HFFc6 (cell line): Measurements from ENCODE around the gene GLO1. TPM values are rescaled to one million over a fixed set of nuclear protein-coding genes. Genes with fewer than 3 reads are reported as not detected.

Source experiments
- DNase-seq: peaks from one replicate; pipeline ENCODE4 v3.0.0-alpha.2; 2018
- H3K27ac Mint-ChIP-seq: 2 replicates; pipeline ENCODE4 v1.8.0; 2020; ENCODE audit warnings: mild to moderate bottlenecking, mixed read lengths
- H3K27me3 Mint-ChIP-seq: 2 replicates; pipeline ENCODE4 v1.8.0; 2021; ENCODE audit warnings: mild to moderate bottlenecking, moderate library complexity, mixed read lengths; ENCODE audit not compliant: insufficient read depth
- H3K36me3 Mint-ChIP-seq: 2 replicates; pipeline ENCODE4 v1.8.0; 2021; ENCODE audit warnings: low read depth, mixed read lengths
- H3K4me1 Mint-ChIP-seq: 2 replicates; pipeline ENCODE4 v1.8.0; 2020; ENCODE audit warnings: low read depth, mixed read lengths
- H3K4me3 Mint-ChIP-seq: 2 replicates; pipeline ENCODE4 v1.8.0; 2020; ENCODE audit warnings: mild to moderate bottlenecking, moderate library complexity, mixed read lengths
- H3K9me3 Mint-ChIP-seq: 2 replicates; pipeline ENCODE4 v1.8.0; 2020; ENCODE audit warnings: mild to moderate bottlenecking, mixed read lengths
- total RNA-seq, 6 experiments: library from RNA; stranded (reverse); fragmentation: NEBNext Ultra II Directional; extraction: Animal tissue kit (Norgen Biotek cat#: 25700); gene quantifications; 2 replicates in 1 of 6; 3 replicates in 5 of 6; pipeline ENCODE4 v1.2.3, GENCODE V29; 2021
- TF ChIP-seq, protein P1 (sequence below): fragments of 200-600 bp; sonication (generic); IDR thresholded peaks from 2 replicates; pipeline ENCODE4 v1.5.0; 2021; ENCODE audit warnings: antibody characterized with exemption, mild to moderate bottlenecking

Gene GLO1
- total RNA-seq, 6 experiments from 2014 or later = 89.2 to 113 (median 99.2) TPM

DNA sequence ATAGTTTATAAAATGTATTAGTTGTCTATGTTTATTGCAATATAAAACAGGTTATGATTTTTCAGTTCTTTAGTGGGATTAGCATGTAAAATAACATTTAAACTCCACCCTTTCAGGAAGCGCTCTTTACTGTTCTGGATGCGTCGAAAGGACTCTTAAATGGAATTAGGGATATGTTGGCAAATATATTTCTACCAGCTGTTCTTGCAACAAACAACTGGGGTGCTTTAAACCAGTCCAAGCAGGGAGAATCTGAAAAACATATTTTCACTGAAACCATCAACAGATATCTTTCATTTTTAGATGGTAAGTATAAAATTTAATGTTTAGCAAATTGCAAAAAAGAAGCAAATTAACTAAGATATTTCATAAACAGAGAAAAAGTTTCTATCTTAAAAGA, 34.0 kb upstream of the GLO1 start:
- DNase-seq = no peak
- Mint-ChIP-seq H3K36me3 (no peaks in the 10 kb centered on the region), H3K27ac (no peak overlapping the region), H3K9me3 (no peaks in the 10 kb centered on the region), H3K4me1 (no peaks in the 10 kb centered on the region), H3K4me3 (no peak overlapping the region), H3K27me3 (no peaks in the 10 kb centered on the region)
- TF ChIP-seq, protein P1, sequence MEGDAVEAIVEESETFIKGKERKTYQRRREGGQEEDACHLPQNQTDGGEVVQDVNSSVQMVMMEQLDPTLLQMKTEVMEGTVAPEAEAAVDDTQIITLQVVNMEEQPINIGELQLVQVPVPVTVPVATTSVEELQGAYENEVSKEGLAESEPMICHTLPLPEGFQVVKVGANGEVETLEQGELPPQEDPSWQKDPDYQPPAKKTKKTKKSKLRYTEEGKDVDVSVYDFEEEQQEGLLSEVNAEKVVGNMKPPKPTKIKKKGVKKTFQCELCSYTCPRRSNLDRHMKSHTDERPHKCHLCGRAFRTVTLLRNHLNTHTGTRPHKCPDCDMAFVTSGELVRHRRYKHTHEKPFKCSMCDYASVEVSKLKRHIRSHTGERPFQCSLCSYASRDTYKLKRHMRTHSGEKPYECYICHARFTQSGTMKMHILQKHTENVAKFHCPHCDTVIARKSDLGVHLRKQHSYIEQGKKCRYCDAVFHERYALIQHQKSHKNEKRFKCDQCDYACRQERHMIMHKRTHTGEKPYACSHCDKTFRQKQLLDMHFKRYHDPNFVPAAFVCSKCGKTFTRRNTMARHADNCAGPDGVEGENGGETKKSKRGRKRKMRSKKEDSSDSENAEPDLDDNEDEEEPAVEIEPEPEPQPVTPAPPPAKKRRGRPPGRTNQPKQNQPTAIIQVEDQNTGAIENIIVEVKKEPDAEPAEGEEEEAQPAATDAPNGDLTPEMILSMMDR = no peak

DNA sequence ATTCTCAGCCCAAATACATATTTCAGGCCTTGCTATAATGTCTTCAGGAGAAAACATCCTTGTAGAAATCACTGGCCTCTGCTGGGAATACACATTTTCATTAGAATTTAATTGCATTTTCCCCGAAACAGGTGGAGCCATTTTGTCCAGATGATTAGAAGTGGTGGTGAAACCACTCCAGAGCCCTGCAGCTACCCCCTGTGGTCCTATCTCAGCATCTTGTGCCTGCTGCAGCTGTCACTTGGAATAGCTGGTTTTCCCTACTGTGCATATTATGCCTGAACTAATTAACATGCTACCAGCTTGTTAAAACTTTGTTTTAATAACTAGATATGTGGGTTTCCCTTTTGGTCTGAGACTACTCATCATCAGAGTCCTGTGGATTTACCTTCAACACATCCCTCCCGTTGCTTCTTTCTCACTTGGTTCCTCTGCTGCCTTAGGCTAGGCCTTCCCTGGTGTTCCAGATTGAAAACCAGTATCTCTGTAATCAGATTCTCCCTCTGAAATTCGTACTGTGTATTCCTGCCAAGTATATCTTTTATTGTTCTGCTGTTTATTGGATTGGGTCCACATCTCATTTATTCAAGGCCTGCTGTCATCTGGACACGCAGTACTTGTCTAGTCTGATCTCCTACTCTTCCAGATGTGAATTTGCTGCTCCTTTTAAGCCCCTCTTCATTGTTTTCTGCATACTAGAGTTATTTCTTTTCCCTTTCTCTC, 27.4 kb upstream of the GLO1 start:
- no peak overlapping the region for H3K27ac Mint-ChIP-seq
- DNase-seq = no peak
- no peaks in the 10 kb centered on the region for H3K4me1 Mint-ChIP-seq
- H3K4me3 Mint-ChIP-seq = no peak overlapping the region
- no peaks in the 10 kb centered on the region for H3K9me3 Mint-ChIP-seq
- TF ChIP-seq, protein P1 = no peak
- peaks cover 9% of the 10 kb centered on the region for H3K27me3 Mint-ChIP-seq
- no peaks in the 10 kb centered on the region for H3K36me3 Mint-ChIP-seq

DNA sequence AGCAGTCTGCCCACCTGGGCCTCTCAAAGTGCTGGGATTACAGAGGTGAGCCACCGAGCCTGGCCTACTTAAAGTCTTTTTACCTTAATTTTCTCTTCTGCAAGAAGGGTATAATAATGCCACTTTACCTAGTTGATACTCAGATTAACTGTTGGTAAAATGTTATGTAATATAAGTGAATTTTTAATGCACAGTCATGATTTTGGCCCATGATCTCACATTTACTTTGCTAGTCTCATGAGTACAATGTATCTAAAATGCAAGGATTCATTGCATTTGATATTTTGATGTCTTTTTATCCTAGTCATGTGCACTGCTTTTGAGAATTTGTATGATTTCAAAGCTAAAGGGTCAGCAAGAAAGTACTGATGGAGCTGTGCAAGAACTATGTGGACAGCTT, 25.3 kb upstream of the GLO1 start:
- no peak for DNase-seq
- no peak overlapping the region for H3K27ac Mint-ChIP-seq
- H3K27me3 Mint-ChIP-seq = peaks cover 13% of the 10 kb centered on the region
- TF ChIP-seq, protein P1 = no peak
- H3K9me3 Mint-ChIP-seq = no peaks in the 10 kb centered on the region
- no peak overlapping the region for H3K4me3 Mint-ChIP-seq
- no peaks in the 10 kb centered on the region for H3K4me1 Mint-ChIP-seq
- no peaks in the 10 kb centered on the region for H3K36me3 Mint-ChIP-seq

DNA sequence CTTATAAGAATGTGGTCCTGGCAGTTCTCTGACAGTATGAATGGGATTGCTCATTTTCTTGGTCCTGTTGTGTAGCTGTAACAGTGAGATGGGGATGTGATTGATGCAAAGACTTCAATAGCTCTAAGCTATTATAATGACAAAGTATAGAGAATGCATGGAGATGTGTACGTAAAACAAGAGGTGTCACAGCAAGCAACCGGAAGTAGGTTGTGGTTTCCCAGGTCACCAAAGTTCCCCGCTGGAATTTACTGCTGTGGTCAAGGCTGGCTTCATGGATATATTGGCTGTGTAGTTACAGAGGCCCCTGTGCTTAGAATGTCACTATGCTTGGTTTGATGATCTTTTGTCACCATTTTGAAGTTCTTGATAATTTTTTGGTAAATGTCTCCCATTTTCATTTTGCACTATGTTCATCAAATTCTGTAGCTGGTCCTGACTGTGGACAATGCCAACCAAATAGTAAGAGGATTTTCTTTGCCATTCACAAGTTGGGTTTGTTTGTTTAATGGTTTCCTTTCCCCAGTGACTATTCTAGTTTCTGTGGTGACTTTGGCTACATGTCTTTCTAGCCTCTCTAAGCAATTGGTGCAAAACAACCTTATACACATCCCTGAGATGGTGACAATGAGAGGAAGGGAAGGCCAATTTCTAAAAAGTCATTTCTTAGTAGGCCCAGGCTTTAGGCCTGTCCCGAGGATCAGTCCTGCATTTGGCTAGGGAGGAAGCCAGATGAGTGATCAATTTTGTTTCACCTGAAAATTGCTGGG, 22.7 kb upstream of the GLO1 start:
- DNase-seq = no peak
- Mint-ChIP-seq H3K27me3 (peaks cover 10% of the 10 kb centered on the region), H3K9me3 (no peaks in the 10 kb centered on the region), H3K27ac (no peak overlapping the region), H3K4me1 (no peaks in the 10 kb centered on the region), H3K4me3 (no peak overlapping the region), H3K36me3 (no peaks in the 10 kb centered on the region)
- TF ChIP-seq, protein P1 = no peak

DNA sequence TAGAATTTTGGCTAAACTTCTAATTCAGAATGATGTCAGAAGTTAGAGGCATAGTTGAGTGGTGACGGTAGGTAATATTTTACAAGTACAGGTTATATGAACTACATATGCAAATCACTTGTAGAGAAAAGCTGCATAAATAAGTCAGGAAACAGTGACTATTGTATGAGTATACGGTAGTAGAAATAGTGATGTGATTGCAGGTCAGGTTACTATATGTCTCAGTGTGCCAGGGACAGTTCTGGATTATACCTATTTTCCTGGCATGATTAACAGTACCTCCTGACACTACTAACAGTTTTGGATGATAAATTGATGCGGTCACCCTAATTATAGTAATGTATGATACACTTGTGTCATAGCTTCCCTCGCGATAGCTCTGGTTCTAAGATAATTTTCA, 21.4 kb upstream of the GLO1 start:
- Mint-ChIP-seq H3K4me3 (no peak overlapping the region), H3K36me3 (no peaks in the 10 kb centered on the region), H3K27ac (no peak overlapping the region), H3K4me1 (no peaks in the 10 kb centered on the region), H3K27me3 (peaks cover 11% of the 10 kb centered on the region), H3K9me3 (no peaks in the 10 kb centered on the region)
- no peak for DNase-seq
- TF ChIP-seq, protein P1 = no peak
